ENCODE results near the gene ASTL.

Gene ASTL

GRCh38 chr2:96075199-96075771 is 63.0 kb downstream of the ASTL start:
- no peak for DNase-seq

- DNase-seq = no peak
These were observed 64.1 kb downstream of the ASTL start for GRCh38 chr2:96074156-96074555.

- no peak for DNase-seq
These were observed 65.0 kb downstream of the ASTL start for GRCh38 chr2:96073170-96073775.

All from stimulated activated CD4-positive, alpha-beta T cell treated with anti-CD3 and anti-CD28 coated beads, Interleukin-2, amount 100 ng/mL, for 24 hours (primary cell).